ENCODE data around the gene CAT.
"Not testable (repeated sequence)": the region's sequence is repeated elsewhere in the genome, so short reads cannot be mapped to it uniquely, and the experiment has no call there.

The CAT gene

DNA sequence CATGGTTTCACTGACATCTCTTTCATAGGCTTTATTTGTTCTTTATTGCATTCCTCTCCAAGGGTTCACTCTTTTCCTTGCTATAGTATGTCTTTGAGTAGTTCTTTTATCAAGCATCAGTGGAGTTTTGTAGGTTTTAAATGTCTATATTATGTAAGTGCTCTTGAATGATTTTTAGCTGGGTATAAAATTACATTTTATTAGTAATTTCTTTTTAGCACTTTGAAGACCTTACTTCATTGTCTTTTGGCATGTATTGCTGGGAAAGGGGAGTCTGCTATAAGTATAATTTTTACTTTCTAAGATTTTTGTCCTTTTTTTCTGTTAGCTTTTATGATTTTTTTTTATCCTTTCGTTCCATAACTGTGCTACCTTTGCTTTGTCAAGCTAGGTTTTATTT is 25.5 kb upstream of the CAT start:
- no peak overlapping the region for H3K27ac Mint-ChIP-seq
- H3K36me3 Mint-ChIP-seq (ENCODE audit: low read depth) = peaks cover 2% of the 10 kb centered on the region
- H3K27me3 Mint-ChIP-seq (ENCODE audit: low read depth) = peaks cover 32% of the 10 kb centered on the region
- H3K4me3 Mint-ChIP-seq = no peak overlapping the region
- no peaks in the 10 kb centered on the region for H3K4me1 Mint-ChIP-seq (ENCODE audit: low read depth)
- peaks cover 23% of the 10 kb centered on the region for H3K9me3 Mint-ChIP-seq

DNA sequence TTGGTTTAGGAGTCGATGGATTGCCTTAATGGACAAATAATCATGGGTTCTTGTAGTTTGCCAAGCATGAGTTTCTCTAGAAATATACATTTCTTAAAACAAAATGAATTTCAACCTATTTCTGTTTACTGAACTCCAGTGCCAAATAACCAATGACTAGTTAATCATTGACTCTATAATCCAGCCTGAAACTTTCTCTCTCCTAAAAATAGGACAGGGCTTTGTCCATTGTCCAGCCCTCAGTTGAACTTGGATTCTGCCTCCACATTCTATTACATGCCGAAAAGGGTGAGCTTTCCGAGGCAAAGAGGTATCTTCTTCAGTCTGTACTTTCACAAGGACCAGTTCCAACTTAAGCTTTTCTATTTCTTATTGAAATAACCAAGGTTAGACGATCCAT is 23.2 kb upstream of the CAT start:
- peaks cover 29% of the 10 kb centered on the region for H3K27me3 Mint-ChIP-seq (ENCODE audit: low read depth)
- H3K27ac Mint-ChIP-seq = no peak overlapping the region
- H3K4me3 Mint-ChIP-seq = no peak overlapping the region
- H3K4me1 Mint-ChIP-seq (ENCODE audit: low read depth) = no peaks in the 10 kb centered on the region
- peaks cover 23% of the 10 kb centered on the region for H3K9me3 Mint-ChIP-seq
- H3K36me3 Mint-ChIP-seq (ENCODE audit: low read depth) = peaks cover 2% of the 10 kb centered on the region

GRCh38 chr11:34416088-34416487 is 22.6 kb upstream of the CAT start:
- peaks cover 2% of the 10 kb centered on the region for H3K36me3 Mint-ChIP-seq (ENCODE audit: low read depth)
- H3K4me1 Mint-ChIP-seq (ENCODE audit: low read depth) = no peaks in the 10 kb centered on the region
- no peak overlapping the region for H3K4me3 Mint-ChIP-seq
- H3K9me3 Mint-ChIP-seq = peaks cover 23% of the 10 kb centered on the region
- H3K27me3 Mint-ChIP-seq (ENCODE audit: low read depth) = peaks cover 32% of the 10 kb centered on the region
- no peak overlapping the region for H3K27ac Mint-ChIP-seq

GRCh38 chr11:34416766-34417165 is 22.0 kb upstream of the CAT start:
- Mint-ChIP-seq H3K9me3 (peaks cover 23% of the 10 kb centered on the region), H3K36me3 (ENCODE audit: low read depth) (peaks cover 2% of the 10 kb centered on the region), H3K27me3 (ENCODE audit: low read depth) (peaks cover 32% of the 10 kb centered on the region), H3K4me1 (ENCODE audit: low read depth) (no peaks in the 10 kb centered on the region), H3K27ac (no peak overlapping the region), H3K4me3 (no peak overlapping the region)

- H3K9me3 Mint-ChIP-seq = peaks cover 23% of the 10 kb centered on the region
- H3K36me3 Mint-ChIP-seq (ENCODE audit: low read depth) = peaks cover 2% of the 10 kb centered on the region
- peaks cover 35% of the 10 kb centered on the region for H3K27me3 Mint-ChIP-seq (ENCODE audit: low read depth)
- no peaks in the 10 kb centered on the region for H3K4me1 Mint-ChIP-seq (ENCODE audit: low read depth)
- H3K27ac Mint-ChIP-seq = no peak overlapping the region
- no peak overlapping the region for H3K4me3 Mint-ChIP-seq
Measured at GRCh38 chr11:34417202-34417601, 21.5 kb upstream of the CAT start.

GRCh38 chr11:34419158-34419557 is 19.6 kb upstream of the CAT start:
- Mint-ChIP-seq H3K9me3 (peaks cover 8% of the 10 kb centered on the region), H3K27ac (no peak overlapping the region), H3K4me3 (no peak overlapping the region), H3K36me3 (ENCODE audit: low read depth) (no peaks in the 10 kb centered on the region), H3K27me3 (ENCODE audit: low read depth) (peaks cover 37% of the 10 kb centered on the region), H3K4me1 (ENCODE audit: low read depth) (no peaks in the 10 kb centered on the region)

GRCh38 chr11:34423300-34423699 is 15.4 kb upstream of the CAT start:
- H3K4me3 Mint-ChIP-seq = no peak overlapping the region

GRCh38 chr11:34424826-34425225 is 13.9 kb upstream of the CAT start:
- H3K4me3 Mint-ChIP-seq; H3K36me3 Mint-ChIP-seq (ENCODE audit: low read depth); H3K9me3 Mint-ChIP-seq; H3K4me1 Mint-ChIP-seq (ENCODE audit: low read depth); H3K27ac Mint-ChIP-seq: not testable (repeated sequence)
- peaks cover 13% of the 10 kb centered on the region for H3K27me3 Mint-ChIP-seq (ENCODE audit: low read depth)

More at GRCh38 chr11:34423300-34423699, 15.4 kb upstream of the CAT start:
- Mint-ChIP-seq H3K36me3 (ENCODE audit: low read depth) (no peaks in the 10 kb centered on the region), H3K4me1 (ENCODE audit: low read depth) (no peaks in the 10 kb centered on the region), H3K27me3 (ENCODE audit: low read depth) (peaks cover 19% of the 10 kb centered on the region), H3K9me3 (no peaks in the 10 kb centered on the region), H3K27ac (no peak overlapping the region)

DNA sequence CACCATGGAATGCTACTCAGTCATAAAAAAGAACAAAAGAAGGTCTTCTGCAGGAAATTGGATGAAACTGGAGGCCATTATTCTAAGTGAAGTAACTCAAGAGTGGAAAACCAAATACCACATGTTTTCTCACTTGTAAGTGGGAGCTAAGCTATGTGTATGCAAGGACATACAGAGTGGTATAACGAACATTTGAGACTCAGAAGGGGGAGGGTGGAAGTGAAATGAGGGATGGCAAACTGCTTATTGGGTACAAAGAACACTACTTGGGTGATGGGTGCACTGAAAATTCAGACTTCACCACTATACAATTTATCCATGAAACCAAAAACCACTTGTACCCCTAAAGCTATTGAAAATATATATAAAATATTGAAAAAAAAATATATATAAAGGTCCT is 13.4 kb upstream of the CAT start:
- Mint-ChIP-seq H3K4me3 (no peak overlapping the region), H3K36me3 (ENCODE audit: low read depth) (no peaks in the 10 kb centered on the region), H3K27ac (no peak overlapping the region), H3K27me3 (ENCODE audit: low read depth) (peaks cover 12% of the 10 kb centered on the region), H3K4me1 (ENCODE audit: low read depth) (peaks cover 3% of the 10 kb centered on the region), H3K9me3 (no peaks in the 10 kb centered on the region)

- H3K27ac Mint-ChIP-seq = no peak overlapping the region
- H3K4me3 Mint-ChIP-seq = no peak overlapping the region
- peaks cover 3% of the 10 kb centered on the region for H3K4me1 Mint-ChIP-seq (ENCODE audit: low read depth)
- H3K27me3 Mint-ChIP-seq (ENCODE audit: low read depth) = peaks cover 7% of the 10 kb centered on the region
- H3K36me3 Mint-ChIP-seq (ENCODE audit: low read depth) = no peaks in the 10 kb centered on the region
- H3K9me3 Mint-ChIP-seq = no peaks in the 10 kb centered on the region
Measured at GRCh38 chr11:34425867-34426266, 12.9 kb upstream of the CAT start.

GRCh38 chr11:34426766-34427185 is 12.0 kb upstream of the CAT start:
- Mint-ChIP-seq H3K36me3 (ENCODE audit: low read depth) (no peaks in the 10 kb centered on the region), H3K9me3 (no peaks in the 10 kb centered on the region), H3K27me3 (ENCODE audit: low read depth) (peaks cover 7% of the 10 kb centered on the region), H3K4me3 (no peak overlapping the region), H3K4me1 (ENCODE audit: low read depth) (peaks cover 3% of the 10 kb centered on the region), H3K27ac (no peak overlapping the region)

- peaks cover 3% of the 10 kb centered on the region for H3K4me1 Mint-ChIP-seq (ENCODE audit: low read depth)
Measured at GRCh38 chr11:34427186-34427805, 11.4 kb upstream of the CAT start.

DNA sequence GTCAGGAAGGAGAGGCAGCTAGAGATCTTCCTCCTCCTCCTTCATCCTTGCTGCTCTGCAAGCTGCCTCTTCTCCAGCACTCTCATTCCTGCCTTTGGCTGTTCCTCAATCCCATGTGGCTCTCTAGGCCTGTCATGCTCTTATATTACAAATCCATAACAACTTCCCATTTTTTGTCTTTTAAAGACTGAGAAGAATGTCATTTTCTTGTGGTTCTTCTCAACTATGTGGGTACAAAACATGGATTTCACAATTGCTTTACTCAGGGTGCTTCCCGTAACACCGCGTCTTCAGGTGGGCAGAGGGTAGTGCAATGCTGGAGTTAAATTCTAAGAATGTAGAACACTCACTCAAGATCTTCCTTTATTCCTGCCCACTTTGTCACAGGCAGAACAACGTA is 6.8 kb upstream of the CAT start:
- Mint-ChIP-seq H3K36me3 (ENCODE audit: low read depth) (no peaks in the 10 kb centered on the region), H3K27ac (no peak overlapping the region), H3K27me3 (ENCODE audit: low read depth) (peaks cover 4% of the 10 kb centered on the region), H3K4me1 (ENCODE audit: low read depth) (peaks cover 8% of the 10 kb centered on the region), H3K9me3 (no peaks in the 10 kb centered on the region), H3K4me3 (no peak overlapping the region)

More at GRCh38 chr11:34427186-34427805, 11.4 kb upstream of the CAT start:
- no peak overlapping the region for H3K27ac Mint-ChIP-seq
- H3K27me3 Mint-ChIP-seq (ENCODE audit: low read depth) = peaks cover 8% of the 10 kb centered on the region
- H3K36me3 Mint-ChIP-seq (ENCODE audit: low read depth) = no peaks in the 10 kb centered on the region
- H3K4me3 Mint-ChIP-seq = no peak overlapping the region
- H3K9me3 Mint-ChIP-seq = no peaks in the 10 kb centered on the region

- H3K27me3 Mint-ChIP-seq (ENCODE audit: low read depth) = peaks cover 4% of the 10 kb centered on the region
- no peaks in the 10 kb centered on the region for H3K9me3 Mint-ChIP-seq
- no peaks in the 10 kb centered on the region for H3K36me3 Mint-ChIP-seq (ENCODE audit: low read depth)
- no peak overlapping the region for H3K27ac Mint-ChIP-seq
- no peak overlapping the region for H3K4me3 Mint-ChIP-seq
- peaks cover 8% of the 10 kb centered on the region for H3K4me1 Mint-ChIP-seq (ENCODE audit: low read depth)
Measured at GRCh38 chr11:34432822-34433221, 5.9 kb upstream of the CAT start.

DNA sequence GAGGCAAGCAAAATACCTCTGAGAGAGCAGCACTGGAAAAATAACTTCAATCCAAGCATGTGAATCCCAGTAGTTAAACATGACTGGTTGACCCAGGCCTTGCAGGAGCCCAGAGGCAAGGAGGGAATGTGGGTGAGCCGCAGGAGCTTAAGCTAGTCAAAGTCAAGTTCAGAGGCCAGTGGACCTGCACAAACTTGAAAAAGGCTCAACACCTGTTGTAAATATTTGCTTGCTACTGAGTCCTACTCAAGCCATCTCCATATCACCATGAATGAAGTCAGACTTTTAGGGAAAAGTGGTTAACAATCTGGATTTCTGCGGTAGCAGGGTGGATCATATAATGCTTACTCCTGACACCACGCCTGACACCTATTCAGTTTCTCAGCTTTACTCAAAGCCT is 4.8 kb upstream of the CAT start:
- Mint-ChIP-seq H3K27me3 (ENCODE audit: low read depth) (peaks cover 4% of the 10 kb centered on the region), H3K27ac (no peak overlapping the region)

More for the DNA sequence above, 4.8 kb upstream of the CAT start:
- no peaks in the 10 kb centered on the region for H3K9me3 Mint-ChIP-seq
- no peaks in the 10 kb centered on the region for H3K36me3 Mint-ChIP-seq (ENCODE audit: low read depth)
- no peak overlapping the region for H3K4me3 Mint-ChIP-seq
- peaks cover 11% of the 10 kb centered on the region for H3K4me1 Mint-ChIP-seq (ENCODE audit: low read depth)
